Inflammatory macrophage treated with lipopolysaccharide for 4 hours (primary cell): ENCODE data around the gene PATZ1.
A peak's percentile ranks its signal among the peaks of the same experiment; 100 is the strongest.

Experiments used
- DNase-seq: peaks from one replicate; pipeline ENCODE4 v3.0.0-alpha.2; 2020

The PATZ1 gene

DNA sequence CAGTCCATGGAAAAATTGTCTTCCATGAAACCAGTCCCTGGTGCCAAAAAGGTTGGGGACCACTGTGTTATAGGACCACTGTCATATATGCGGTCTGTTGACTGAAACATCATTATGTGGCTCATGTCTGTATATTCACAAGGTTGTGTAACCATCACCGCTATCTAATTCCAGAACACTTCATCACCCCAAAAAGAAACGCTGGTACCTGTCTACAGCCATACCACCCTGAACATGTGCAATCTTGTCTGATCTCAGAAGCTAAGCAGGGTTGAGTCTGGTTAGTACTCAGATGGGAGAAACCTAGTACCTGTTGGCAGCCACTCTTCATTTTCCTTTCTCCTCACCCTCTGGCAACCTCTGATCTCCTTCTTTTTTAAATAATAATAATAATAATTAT, 41.0 kb downstream of the PATZ1 start:
- no peak for DNase-seq

DNA sequence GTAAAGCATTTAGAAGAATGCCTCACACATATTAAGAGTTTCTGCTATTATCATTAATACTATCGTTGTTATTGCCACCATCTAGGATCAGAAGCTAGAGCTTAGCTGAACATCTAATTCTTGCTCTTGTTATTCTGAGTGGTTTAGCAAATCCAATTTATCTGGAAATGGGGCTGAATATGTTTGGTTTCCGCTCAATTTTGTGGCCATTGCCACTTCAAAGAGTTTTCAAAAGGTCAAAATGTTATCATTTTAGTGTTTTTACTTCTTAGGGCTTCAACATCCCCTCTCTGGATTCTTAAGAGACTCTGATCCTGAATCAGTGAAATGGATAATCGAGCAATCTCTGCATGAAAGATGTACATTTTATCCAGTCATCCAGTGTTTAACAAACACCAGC, 43.6 kb downstream of the PATZ1 start:
- DNase-seq, result no peak

DNA sequence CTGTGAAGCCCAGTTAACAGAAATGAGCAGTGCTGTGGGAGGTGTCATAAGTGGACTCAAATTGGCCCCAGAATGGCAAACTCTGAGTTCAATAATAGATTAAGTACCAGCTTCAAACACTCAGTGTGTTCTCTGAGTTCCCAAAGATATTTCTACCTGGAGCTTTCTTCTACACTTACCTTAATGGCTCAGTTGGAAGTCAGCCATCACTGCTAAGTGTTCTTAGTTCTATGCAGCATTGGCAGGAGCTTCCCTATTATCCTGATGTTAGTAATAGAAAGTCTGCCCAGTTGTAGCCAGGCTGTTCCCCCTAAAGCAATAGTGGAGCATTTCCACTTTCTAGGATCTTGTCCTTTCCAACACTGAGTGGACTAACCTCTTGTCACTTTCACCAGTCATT, 44.1 kb downstream of the PATZ1 start:
- no peak for DNase-seq

DNA sequence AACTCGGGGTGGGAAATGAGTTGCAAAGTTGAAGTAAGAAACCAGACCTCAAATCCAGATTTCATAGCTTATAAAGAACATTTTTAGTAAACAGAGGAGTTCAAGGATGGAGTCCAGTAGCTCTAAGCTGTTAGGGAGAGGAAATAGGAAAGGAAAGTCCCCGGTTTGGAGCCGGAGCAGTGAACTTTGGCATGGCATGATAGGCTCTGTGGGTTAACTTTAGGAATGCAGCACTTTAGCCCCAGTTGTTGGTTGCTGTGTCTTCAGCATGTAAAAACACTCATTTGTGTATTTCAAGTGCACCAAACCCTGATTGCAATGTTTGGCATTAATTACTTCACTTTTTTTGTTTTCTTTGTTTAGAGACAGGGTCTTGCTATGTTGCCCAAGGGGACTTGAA, 45.2 kb downstream of the PATZ1 start:
- DNase-seq, result no peak

DNA sequence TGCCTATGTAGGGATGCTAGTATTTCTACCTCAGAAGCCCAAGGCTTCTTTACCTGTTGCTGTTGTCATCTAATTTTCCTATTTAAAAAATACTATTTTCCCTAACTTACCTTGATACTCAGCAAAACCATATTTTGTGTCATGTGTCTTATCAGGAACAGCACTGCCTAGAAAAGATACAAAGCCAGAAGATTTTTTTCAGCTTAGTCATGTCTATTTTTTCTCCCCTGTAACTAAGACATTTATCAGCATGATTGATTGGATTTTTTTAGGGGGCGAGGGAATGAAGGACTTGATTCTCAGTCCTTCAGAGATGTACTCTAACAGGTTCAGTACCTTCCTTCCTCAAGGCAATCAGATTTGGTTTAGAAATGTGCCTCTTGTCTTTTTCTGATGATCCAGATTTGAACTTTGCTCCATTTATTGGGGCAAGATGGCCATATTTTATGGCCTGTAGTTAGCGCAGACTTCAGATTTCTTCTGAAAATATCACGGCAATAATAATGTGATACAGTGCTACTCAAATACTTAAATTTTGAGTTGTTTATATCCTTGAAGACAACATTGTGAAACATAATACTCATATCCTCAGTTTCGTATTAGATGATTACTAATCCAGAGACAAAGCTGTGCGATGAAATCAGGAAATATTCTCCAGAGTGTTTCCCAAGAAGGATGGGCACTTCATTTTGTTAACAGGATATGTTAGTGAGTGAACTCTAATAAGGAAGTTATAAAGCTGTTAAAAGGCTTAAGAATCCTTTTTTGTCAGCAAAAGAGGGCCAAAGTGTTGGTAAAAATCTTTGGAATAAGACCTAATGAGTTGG, 50.1 kb downstream of the PATZ1 start:
- DNase-seq, result peak; percentile 92

DNA sequence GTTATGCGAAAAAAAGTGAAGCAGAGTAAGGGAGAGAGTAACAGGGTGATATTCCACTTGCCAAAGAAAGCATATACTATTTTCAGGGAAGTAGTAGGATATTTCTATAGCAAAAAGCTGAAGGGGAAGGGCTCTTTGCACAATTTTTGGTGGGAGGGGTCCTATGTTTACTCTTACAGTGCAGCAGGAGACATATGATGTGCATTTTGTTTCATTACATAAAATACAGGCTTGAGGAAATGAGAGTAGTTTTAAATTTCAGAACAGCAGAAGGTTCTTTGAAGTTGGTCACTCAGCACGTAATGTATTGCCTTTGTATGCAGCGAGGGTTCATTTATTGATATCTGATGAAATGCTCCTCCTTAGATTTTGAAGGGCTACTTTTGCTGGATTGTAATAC, 50.8 kb downstream of the PATZ1 start:
- DNase-seq, result peak; percentile 59

DNA sequence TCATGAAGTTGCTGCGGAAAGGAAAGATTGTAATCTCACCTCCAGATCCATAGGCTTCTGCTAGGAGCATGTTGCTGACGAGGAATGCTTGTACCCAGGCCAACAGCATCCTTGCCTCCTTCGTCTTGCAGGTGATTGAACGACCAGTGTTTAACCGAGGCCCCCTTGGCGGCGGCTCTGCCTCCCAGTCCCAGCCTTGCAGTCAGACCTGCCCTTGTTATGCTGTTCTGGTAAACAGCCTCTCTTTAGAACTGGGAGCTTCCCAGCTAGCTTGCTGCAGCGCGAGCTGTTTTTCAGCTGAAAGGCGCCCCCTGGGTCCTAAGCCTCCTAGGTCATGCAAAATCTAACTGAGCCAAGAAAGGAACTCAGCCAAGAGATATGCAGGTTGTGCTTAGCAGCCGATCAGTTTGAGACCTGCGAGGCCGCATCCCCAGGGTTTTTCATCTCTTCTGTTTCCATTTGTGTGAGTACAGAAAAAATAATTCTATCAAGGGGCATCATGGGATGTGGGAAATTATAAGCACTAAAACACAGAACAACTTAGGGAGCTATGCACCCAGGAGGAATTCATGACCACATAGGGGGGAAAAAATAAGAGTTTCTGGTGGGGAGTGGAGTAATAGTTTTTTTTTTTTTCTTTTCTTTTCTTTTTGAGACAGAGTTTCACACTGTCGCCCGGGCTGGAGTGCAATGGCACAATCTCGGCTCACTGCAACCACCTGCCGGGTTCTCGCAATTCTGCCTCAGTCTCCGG, 53.7 kb downstream of the PATZ1 start, which contains the start of gene PIK3IP1:
Gene PIK3IP1, minus strand, starts transcription at position 253 of the 754 bp plus-strand sequence. Its CDS starts 144 bp downstream, at position 109.
- DNase-seq, result peak; percentile 82

DNA sequence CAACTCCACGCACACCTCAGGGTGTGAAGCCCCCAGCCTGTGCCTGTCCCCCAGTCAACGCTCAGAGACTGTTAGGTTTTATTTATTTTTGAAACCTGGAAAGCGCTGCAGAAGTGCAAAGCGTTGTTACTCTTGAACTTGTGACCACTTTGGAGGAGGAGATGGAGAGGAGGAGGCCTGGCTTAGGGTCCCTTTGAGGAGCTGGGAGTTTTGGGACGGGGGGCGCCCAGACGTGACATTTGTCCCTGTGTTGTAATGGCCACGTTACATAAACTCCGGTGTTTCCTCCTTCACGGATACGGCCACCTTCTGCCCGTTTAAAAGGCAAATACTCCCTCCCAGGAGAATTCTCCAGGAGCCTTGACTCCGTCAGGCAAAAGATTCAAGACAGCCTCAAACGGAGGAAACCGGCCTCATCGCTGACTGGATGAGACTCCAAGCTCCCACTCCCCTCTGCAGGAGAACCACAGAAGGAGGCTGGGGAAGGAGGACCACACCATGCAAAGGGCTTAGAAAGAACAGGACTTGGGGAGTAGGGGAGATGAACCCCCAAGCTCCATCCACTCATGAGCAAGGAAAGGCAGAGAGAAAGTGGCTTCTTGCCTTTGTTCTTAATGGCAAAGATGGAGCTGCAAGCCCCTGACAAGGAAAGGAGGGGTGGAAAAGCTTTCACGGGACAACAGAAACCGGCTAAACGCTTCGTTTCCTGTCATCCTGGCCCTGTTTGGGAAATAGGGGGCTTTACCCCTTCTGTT, 54.5 kb downstream of the PATZ1 start:
- no peak for DNase-seq

DNA sequence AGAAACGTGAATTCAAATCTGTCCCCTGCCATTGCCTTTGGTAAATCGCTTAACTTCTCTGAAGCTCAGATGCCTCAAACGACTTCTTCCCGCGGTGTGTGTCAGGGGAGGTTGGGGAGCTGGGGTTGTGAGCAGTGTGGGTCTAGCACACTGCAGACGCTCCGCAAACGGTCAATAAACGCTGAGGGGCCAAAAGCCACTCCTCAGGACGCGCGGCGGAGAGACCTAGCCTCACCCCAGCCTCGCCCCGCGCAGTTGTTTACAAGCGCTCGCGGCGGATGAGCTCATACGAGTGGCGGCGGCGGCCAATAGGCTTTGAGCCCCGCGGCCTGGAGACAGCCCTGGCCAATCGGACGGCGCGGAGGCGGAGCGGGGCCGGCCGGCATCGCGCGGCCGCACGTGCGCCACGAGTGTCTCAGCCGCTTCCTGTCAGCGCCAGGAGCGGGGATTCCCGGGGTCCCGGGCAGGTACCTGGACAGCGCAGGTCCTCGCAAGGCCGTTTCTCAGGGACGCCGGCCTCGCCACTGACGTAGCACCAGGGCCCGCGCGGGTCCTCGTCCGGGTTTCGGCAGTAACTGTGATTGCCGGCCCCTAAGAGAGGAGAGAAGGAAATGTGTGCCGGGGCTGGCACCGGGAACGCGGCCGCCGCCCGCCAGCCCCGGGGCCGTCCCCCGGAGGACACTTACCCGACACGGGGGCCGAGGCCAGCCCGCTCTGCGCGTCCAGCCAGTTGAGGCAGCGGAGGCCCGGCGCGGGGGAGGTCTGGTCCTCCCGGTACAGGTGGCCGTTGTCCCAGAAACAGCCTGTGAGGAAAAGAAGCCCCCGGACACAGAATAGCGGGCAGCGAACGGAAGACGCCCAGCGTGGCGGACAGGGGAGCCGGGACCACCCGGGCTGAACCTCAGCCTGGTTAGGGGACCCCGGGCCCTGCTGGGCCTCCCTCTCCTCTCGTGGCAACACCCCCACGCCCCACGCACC, 55.4 kb downstream of the PATZ1 start:
- peak; percentile 95 for DNase-seq

DNA sequence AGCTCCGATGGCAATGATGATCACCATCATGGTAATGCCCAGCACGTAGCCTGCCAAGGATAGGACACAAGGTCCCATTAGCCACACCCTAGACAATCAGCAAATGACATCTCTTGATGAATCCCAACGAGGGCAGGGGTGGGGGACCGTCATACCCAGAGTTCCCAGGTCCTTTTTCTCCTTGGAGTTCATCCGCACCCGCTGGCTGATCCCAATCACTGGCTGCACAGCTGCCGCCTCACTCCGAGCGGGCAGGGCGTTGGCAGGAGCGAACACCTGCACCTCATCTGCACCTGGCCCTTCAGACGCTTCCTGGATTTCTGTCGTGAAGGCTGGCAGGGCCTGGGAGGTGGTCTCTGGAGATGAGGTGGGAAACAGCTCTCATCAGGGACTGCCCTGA, 56.8 kb downstream of the PATZ1 start:
- no peak for DNase-seq

DNA sequence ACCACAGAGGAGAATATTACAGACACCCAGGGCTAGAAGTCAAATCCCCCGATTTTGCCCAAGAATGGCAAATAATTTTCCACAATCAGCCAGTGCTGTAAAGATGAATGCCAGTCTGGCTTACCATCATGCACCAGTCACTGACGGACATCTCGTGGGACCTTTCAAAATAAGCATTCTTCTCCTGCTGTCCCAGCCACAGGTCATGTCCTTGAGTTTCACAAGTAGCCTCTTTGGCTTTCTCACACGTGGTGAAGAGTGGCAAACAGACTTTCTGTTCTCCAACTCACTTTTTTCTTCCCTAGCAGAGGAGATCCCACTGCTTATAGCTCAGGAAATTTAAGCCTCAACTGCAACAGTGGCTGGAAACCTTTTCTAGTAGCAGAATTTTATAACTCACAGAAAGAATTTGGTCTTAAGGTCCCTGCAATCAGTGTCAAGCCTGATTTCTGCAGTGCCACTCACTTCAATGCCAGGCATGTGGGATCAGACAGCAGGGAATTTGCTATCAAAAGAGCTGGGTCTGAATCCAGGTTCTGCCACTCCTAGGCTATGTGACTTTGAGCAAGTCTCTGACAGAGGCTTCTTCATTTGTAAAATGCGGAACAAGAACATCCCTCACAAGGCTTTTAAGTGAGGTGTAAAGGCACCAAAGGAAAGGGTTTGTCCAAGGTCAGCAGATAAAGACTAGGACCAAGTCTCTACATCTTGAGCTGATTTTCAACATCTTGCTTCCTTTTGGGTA, 57.5 kb downstream of the PATZ1 start:
- peak; percentile 77 for DNase-seq

DNA sequence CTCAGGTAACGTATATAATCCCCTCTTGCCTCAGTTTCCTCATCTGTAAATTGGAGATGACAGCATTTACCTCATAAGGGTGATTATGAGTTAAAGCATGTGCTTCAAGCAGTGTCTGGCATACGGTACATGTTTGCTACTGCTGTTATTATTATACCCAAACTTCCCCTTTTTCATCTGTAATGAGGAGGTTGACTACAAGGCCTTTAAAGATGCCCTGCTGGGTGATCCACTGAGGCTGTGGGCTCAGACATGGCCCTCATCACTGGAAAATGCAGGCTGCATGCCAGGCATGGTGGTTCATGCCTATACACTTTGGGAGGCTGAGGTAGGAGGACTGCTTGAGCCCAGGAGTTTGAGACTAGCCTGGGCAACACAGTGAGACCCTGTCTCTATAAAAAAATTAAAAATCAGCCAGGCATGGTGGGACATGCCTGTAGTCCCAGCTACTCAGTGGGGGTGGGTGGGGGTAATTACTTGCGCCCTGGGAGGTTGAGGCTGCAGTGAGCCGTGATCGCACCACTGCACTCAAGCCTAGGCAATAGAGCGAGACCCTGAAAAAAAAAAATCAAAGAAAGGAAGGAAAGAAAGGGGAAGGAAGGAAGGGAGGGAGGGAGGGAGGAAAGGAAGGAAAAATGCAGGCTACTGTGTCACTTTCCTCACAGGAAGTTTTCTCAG, 58.2 kb downstream of the PATZ1 start:
- peak; percentile 50 for DNase-seq

DNA sequence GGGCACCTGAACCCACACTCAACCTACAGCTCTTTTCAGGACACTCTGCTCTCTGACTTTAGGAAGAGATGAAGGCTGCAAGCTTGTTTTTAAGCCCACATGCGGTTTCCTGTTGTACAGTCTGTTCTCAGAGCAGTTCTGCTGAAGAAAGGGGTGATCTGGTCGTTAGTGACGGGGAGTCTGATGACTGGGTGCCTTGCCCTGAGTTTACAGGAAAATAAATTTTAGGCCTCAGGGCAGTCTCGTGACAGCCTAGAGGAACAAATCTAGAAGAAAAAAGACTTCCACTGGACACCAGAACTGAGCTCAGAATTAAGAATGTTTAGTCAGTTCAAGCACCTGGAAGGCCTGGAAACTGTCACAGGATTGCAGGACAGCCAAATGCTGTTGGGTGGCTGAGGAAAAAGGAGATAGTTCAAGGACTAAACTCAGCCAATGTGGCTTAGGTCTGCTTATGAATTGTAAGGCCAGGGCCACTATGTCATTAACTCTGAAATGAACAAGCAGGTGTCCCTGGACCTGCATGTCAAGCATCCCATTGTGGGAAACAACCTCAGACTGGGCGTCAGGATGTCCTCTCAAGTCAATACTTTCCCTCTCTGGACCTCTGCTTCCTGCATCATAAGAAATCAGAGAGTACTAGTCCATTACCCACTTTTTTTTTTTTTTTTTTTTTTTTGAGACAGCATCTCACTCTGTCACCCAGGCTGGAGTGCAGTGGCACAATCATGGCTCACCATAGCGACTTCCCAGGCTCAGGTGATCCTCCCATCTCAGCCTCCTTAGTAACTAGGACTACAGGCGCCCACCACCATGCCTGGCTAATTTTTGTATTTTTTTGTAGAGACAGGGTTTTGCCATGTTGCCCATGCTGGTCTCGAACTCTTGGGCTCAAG, 59.5 kb downstream of the PATZ1 start:
- peak; percentile 83 for DNase-seq

DNA sequence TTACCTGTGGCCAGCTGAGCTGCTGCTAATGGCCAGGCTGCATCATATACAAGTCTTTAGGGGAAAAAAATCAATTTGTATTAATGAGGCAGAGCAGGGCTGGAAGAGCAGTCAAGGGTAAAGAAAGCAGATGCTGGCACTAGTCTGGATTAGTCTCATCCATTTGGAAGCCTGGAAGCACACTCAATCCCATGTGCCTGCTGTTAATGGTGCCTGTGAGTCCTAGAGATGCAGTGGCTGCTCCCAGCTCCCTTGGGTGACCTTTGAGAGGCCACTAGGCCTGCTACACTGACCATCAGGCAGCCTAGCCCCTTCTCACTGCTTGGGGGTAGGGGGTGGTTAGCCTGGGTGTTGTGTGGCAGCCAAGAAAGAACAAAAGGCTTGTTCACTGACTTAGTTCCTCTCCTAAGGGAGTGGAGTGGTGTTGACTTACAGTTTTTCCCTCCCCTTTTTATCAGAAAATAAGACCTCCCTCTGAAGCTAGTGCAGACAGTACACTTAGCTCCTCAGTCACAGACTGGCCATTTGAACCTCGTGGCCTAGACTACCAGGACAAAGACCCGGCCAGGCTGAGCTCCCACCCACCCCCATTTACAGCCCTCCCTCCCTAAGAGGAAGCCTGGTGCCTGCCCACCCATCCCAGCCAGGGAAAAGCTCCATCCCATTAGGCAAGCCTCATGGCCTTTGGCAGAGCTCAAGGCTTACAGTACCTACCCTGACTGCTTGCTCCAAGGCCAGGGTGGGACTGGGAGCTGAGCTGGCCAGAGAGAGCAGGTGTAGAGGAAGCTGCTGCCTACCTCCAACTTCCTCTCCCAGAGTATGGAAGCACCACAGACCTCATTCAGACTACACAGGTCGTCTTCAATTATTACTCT, 61.6 kb downstream of the PATZ1 start:
- DNase-seq, result no peak

DNA sequence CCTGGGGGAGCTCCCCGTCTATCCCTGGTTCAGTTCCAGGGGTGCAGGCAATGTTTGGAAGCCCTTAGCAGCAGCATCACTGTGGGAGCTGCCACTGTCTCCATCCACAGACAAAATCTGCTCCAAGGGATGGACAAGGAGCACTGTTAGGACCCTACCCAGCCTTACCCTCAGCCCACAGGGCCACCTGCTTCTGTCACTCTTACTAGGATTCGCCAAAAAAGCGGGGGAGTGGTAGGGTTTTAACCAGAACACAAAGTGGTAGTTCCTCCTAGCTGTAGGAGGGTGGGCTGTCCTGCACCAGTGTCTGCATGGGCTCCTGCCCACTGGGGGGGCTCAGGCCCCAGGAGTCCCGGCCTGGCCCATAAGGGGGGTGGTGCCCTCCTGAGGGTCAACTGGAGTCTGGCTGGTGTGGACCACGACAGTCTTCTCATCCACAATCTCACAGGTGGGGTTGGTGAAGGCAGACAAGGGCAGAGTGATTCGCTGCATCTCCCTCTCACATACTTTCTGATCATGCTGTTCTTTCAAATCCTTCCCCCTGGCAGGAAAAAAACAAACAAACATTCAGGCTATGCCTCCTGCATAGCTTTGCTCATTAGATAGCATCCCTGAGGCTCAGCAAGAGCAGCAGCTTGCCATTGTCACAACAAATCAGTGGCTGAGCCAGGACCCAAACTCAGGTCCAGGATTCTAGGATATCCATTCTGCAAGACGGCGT, 63.2 kb downstream of the PATZ1 start:
- no peak for DNase-seq

DNA sequence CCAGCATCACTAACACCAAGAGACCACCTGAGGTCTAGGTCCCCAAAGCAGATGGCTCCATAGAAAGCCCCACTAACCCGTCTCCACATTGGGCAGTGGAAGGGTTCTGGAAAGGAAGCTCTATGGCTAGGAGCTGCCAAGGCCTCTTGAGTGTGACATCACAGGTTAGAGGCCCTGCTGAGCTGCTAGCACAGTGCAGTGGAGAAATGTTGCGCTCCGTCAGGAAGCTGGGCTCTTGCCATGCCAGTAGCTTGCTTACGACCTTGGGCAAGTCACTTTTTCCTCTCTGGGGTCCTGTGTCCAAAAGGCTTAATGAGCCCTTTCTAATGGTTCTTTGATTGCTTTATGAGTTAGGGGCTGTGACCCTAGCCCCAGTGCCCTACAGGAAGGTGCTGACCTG, 64.4 kb downstream of the PATZ1 start:
- no peak for DNase-seq

DNA sequence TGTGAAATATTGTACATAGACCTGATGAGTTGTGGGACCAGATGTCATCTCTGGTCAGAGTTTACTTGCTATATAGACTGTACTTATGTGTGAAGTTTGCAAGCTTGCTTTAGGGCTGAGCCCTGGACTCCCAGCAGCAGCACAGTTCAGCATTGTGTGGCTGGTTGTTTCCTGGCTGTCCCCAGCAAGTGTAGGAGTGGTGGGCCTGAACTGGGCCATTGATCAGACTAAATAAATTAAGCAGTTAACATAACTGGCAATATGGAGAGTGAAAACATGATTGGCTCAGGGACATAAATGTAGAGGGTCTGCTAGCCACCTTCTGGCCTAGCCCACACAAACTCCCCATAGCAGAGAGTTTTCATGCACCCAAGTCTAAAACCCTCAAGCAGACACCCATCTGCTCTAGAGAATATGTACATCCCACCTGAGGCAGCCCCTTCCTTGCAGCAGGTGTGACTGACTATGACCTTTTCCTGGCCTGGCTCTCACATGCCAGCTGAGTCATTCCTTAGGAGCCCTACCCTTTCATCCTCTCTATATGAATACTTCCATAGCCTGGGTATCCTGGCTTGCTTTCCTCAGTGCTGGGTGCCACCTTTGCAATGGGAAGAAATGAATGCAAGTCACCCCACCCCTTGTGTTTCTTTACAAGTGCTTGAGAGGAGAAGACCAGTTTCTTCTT, 66.2 kb downstream of the PATZ1 start:
- no peak for DNase-seq

DNA sequence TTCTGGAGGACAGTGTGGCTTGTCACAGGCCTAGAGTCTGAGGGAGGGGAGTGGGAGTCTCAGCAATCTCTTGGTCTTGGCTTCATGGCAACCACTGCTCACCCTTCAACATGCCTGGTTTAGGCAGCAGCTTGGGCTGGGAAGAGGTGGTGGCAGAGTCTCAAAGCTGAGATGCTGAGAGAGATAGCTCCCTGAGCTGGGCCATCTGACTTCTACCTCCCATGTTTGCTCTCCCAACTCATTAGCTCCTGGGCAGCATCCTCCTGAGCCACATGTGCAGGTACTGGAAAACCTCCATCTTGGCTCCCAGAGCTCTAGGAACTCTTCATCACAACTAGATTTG, 66.8 kb downstream of the PATZ1 start:
- DNase-seq, result no peak
